GOT3 (cell line): ENCODE results near the gene HRK.

ENCODE experiments used
- DNase-seq: peaks from one replicate; lab custom pipeline; 2025; ENCODE audit warnings: mixed read lengths; lab: John Stamatoyannopoulos, UW

Gene HRK

GRCh38 chr12:116897476-116897875, 16.2 kb upstream of the HRK start:
- no peak for DNase-seq

- no peak for DNase-seq
Observed at GRCh38 chr12:116896411-116896924, 15.2 kb upstream of the HRK start.

GRCh38 chr12:116894913-116895312, 13.7 kb upstream of the HRK start:
- no peak for DNase-seq

- DNase-seq, result no peak
Observed at GRCh38 chr12:116892349-116893140, 11.3 kb upstream of the HRK start.

- no peak for DNase-seq
Observed at GRCh38 chr12:116891019-116891418, 9.8 kb upstream of the HRK start.

DNA sequence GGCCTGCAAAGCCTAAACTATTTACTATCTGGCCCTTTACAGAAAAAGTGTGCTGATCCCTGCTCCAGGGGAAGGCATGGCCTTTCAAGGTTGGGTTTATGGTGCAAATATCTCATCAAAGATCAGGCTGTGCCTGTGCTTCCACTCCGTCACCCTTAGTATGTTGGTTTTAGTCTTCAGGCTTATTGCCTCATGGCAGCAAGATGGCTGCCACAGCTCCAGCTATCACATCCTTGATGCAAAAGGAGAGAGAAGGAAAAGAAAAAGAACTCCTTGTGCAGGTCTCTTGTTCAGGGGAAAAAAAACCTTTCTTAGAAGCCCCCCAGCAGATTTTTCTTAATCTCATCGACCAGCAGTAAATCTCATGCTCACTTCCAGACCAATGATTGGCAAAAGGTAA, 9.1 kb upstream of the HRK start:
- no peak for DNase-seq

- DNase-seq, result no peak
Observed at GRCh38 chr12:116887897-116888296, 6.7 kb upstream of the HRK start.

DNA sequence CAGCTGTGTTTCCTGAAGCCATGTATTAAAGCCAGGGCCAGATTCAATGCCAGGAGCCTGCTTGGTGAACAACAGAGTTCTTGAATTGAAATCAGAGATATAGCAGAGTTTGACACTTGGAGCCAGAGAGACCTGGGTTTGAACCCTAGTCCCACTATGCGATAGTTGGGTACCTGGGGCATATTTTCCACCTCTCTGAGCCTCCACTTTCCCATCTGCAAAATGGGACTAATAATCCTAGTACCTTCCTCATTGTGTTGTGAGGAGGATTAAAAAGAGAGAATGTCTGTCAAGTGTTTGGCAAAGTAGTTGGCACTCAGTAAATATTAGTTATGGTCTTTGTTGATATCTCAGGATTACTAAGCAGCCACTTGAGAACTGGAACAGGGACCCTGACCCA, 6.0 kb upstream of the HRK start:
- DNase-seq, result no peak

DNA sequence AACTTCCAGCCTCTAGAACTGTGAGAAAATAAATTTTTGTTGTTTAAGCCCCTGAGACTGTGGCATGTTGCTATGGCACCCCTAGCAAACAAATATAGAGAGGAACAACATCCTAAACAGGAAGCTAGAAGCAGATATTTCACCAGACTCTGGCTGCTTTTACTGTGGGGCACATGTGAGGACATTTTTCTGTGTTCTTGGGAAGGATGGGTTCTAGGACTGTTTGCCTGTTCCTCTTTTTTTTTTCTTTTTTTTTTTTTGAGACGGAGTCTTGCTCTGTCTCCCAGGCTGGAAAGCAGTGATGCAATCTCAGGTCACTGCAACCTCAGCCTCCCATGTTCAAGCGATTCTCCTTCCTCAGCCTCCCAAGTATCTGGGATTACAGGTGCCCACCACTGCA, 4.2 kb upstream of the HRK start:
- no peak for DNase-seq

GRCh38 chr12:116884871-116885270, 3.6 kb upstream of the HRK start:
- no peak for DNase-seq

- DNase-seq, result no peak
Observed at GRCh38 chr12:116882742-116883141, 1.5 kb upstream of the HRK start.

DNA sequence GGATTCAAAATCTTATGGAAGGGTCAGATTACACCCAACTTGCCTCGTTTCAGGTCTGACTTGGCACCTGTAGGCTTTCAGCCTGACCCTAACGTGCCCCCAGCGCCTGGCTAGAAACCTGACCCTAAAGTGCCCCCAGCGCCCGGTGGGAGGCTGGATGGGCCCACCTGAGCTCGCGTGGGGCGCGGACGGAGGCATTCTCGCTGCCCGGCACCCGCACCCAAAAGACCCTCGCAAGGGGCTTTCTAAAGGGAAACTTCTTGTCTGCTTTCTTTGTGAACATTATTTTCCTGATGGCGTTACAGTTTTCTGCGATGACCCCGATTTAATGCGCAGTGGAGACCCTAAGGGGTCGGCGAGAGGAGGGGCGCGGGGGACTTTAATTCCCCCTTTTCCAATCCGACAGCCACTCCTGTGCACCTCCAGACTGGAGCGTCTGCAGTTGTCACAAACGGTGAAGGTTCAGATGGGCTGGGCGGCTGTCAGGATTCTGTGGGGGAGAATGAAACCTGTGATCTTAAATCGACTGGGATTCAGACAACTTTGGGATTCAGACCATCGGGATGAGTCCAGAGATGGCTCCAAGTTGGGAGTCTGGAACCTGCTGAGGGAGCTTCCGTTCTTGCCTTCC, 751 bp upstream of the HRK start:
- DNase-seq, result no peak

GRCh38 chr12:116880817-116881324, 370 bp downstream of the HRK start:
- DNase-seq, result no peak

- DNase-seq, result no peak
Observed at GRCh38 chr12:116880213-116880816, 926 bp downstream of the HRK start.

DNA sequence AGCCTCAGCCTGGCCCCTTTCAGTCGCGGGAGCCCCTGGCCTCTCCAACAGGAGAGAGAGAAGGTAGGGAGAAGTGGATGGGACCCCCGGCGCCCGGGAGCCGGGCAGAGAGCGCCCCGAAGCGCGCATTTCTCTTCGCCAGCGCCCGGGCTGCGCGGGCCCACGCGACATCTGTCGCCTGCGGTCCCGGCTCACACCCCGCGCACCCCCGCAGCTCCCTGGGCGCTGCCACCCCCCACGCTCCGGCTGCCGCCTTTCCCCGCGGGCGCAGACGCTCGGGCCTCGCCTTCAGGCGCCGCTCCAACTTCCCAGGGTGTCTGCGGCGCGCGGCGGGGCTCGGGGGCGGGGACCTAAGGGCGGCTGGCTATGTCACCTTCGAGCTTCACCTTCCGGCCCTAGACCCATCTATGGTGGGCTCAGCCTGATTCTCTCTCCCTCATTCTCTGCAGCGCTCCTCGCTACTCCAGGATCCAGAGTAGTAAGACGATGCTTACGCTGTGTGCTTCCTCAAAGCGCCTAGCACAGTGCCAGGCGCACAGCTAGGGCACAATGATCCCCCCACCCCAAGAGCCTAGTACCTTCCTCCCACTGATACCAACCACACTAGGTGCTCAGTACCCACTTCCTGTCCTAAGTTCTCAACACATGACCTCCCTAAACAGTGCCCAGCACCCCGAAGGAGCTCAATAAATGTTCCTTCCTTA, 1.6 kb downstream of the HRK start:
- DNase-seq, result no peak

DNA sequence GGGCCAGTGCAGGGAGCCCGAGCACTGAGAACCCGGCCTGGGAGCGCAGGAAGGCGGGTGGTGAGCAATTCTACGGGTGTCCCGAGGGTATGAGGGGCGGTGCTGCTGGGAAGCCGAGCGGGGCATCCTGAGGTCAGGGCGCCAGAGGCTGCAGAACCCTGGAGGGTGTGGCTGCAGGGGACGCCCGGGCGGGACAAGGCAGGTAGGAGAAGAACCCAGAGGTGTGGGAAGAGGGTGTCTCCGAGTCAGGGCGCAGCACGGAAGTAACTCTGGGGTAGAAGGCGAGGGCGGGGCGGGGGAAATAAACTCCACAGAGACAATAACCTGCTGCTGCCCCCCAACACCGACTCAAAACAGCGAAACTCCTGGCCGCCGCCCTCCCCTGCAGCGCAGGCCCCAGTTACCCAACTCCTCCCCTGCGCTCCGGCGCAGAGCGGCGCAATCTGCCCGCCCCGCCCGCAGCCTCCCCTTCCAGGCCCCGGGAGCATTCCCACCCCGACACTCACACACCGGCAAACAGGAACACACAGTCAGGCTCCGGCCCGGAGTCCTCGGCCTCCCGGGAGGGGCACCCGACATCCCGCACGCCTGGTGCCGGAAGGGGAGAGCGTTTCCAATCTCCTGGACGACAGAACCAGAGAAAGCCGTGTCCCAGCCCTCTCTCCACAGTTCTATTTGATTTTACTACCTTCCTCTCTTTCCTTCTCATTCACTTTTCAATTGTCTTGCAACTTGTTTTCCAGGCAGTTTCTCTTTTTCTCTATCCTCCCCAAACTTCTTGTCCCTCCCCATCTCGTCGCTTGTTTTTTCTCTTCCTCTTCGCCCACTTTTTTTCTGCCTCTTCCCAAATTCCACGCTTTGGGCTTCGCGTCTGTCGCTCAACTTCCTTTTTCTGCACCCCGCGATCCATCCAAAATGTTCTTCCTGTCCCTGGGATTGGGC, 2.4 kb downstream of the HRK start:
- no peak for DNase-seq

GRCh38 chr12:116876151-116876869, 4.9 kb downstream of the HRK start:
- DNase-seq, result no peak

DNA sequence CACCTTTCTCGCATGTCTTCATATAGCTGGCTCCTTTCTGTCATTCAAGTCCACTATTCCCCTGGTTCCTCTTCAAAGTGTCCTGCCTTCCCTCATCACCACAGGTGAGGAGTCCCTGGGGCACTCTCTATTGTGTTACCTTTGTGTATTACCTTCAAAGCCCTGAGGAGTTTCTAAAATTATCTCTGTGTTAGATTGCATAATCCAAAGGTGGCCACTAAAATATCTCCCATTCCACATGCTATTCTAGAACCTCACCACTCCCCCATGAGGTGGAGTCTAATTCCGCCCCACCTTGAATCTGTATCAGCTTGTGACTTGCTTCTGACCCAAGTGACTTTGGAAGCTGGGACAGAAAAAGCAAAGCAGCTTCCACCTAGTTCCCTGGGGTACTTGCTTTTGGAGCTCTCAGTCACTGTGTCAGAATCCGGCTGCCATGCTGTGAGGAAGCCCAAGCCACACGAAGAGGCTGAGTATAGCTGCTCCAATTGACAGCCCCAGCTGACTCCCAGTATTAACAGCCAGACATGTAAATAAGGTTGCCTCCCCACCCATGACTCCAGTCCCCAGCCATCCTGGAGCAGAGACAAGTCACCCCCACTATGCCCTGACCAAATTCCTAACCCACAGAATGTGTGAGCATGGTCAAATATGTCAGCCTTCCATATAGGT, 6.8 kb downstream of the HRK start:
- no peak for DNase-seq

DNA sequence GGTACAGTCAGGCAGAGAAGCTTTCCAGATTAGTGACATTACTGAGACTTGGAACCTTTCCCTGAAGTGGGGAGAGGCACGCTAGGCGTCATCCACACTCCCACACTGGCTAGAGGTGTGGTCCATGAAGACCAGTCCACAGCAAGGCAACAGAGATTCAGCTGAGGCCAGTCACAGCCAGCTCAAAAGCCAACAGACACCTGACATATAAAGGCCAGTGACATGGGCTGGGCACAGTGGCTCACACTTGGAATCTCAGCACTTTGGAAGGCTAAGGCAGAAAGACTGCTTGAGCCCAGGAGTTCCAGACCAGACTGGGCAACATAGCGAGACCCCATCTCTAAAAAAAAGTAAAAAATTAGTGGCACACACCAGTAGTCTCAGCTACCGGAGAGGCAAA, 10.9 kb downstream of the HRK start:
- no peak for DNase-seq

DNA sequence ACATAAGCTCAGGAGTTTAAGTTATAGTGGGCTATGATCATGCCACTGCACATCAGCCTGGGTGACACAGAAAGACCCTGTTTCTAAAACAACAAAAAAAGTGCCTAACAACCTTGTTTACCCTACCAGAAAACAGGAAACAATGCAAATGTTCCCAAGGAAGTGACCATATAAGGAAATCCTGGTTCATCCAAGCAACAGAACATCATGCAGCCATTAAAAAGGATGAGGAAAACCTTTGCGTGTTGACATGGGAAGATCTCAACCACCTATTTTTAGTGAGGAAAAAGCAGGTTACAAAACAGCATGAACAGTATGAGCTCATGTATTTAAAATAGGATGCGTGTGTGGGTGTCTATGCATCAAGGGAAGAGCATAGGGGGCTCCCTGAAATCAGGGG, 13.7 kb downstream of the HRK start:
- DNase-seq, result no peak
